Duodenal mucosa (tissue), 2 donors: Measurements from ENCODE around the gene USP48.
"Not testable (repeated sequence)": the region's sequence is repeated elsewhere in the genome, so short reads cannot be mapped to it uniquely, and the experiment has no call there.

Source experiments
- H3K27ac ChIP-seq: one replicate; pipeline ENCODE4 v1.7.0; 2013; ENCODE audit warnings: low read depth, low read length
- H3K27me3 ChIP-seq, 2 donors: one replicate each; pipeline ENCODE4 v1.7.0; 2013; ENCODE audit warnings: low read length in 2 of 2, control low read depth in 1 of 2; ENCODE audit not compliant: insufficient read depth in 2 of 2, control insufficient read depth in 1 of 2
- H3K36me3 ChIP-seq, 2 donors: one replicate each; pipeline ENCODE4 v1.7.0; 2013; ENCODE audit warnings: low read length in 2 of 2, control low read depth in 1 of 2; ENCODE audit not compliant: insufficient read depth in 2 of 2, control insufficient read depth in 1 of 2
- H3K4me1 ChIP-seq, 2 donors: one replicate each; pipeline ENCODE4 v1.7.0; 2013; ENCODE audit warnings: low read length in 2 of 2, control low read depth in 1 of 2; ENCODE audit not compliant: insufficient read depth in 2 of 2, control insufficient read depth in 1 of 2
- H3K4me3 ChIP-seq, 2 donors: one replicate each; pipeline ENCODE4 v1.7.0; 2013; ENCODE audit warnings: low read length in 2 of 2, low read depth in 1 of 2
- H3K9ac ChIP-seq, 2 donors: one replicate each; pipeline ENCODE4 v1.7.0; 2013; ENCODE audit warnings: low read length in 2 of 2, low read depth in 1 of 2
- H3K9me3 ChIP-seq, 2 donors: one replicate each; pipeline ENCODE4 v1.7.0; 2013; ENCODE audit warnings: low read length in 2 of 2, control low read depth in 1 of 2; ENCODE audit not compliant: control insufficient read depth in 1 of 2

Gene USP48

DNA sequence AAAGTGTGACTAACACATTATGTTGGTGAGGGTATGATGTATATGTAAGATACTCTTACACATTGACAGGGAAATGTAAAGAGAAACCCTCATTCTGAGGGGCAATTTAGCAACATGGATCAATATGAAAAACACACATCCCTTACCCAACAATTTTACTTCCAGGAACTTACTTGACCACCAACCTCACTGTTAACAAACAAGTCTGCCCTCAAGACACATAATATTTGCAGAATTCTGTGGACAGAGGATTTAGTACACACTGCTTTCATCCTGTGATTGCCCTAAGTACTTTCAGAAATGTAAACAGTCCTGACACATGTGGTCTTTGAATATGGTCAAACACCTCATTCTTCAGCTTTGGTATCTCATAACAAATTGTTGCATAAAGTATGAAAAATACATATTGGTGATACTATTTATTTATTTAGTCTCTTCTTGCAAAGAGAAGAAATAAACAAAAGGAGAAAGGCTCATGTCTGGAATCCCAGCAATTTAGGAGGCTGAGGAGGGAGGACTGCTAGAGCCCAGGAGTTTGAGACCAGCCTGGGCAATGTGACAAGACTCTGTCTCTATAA lies 6.9 kb downstream of the USP48 start:
- no peak overlapping the region for H3K27ac ChIP-seq
- no peak overlapping the region for H3K9ac ChIP-seq
- no peak overlapping the region for H3K4me3 ChIP-seq
- H3K36me3 ChIP-seq, result no peaks in the 10 kb centered on the region
- no peaks in the 10 kb centered on the region for H3K9me3 ChIP-seq
- peaks cover 5 to 10% of the 10 kb centered on the region in 2 donors for H3K4me1 ChIP-seq
- H3K27me3 ChIP-seq, result no peaks in the 10 kb centered on the region

DNA sequence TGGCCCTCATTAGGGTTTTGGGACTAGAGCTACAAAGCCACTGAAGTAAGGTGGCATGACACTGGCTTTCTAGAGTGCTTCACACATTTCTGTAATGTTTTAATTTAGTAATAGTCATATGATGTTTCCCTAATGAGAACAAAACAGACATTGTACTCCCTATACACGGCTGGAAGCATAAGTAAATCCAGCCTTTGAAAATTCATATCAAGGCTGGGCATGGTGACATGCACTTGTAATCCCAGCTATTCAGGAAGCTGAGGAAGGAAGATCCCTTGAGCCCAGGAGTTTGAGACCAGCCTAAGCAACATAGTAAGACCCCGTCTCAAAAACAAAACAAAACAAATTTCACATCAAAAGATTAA lies 7.4 kb downstream of the USP48 start:
- H3K27ac ChIP-seq, result no peak overlapping the region
- no peak overlapping the region for H3K9ac ChIP-seq
- H3K4me3 ChIP-seq, result no peak overlapping the region
- H3K36me3 ChIP-seq, result no peaks in the 10 kb centered on the region
- H3K4me1 ChIP-seq, result peaks cover 5 to 10% of the 10 kb centered on the region in 2 donors
- H3K27me3 ChIP-seq, result no peaks in the 10 kb centered on the region
- H3K9me3 ChIP-seq, result no peaks in the 10 kb centered on the region

DNA sequence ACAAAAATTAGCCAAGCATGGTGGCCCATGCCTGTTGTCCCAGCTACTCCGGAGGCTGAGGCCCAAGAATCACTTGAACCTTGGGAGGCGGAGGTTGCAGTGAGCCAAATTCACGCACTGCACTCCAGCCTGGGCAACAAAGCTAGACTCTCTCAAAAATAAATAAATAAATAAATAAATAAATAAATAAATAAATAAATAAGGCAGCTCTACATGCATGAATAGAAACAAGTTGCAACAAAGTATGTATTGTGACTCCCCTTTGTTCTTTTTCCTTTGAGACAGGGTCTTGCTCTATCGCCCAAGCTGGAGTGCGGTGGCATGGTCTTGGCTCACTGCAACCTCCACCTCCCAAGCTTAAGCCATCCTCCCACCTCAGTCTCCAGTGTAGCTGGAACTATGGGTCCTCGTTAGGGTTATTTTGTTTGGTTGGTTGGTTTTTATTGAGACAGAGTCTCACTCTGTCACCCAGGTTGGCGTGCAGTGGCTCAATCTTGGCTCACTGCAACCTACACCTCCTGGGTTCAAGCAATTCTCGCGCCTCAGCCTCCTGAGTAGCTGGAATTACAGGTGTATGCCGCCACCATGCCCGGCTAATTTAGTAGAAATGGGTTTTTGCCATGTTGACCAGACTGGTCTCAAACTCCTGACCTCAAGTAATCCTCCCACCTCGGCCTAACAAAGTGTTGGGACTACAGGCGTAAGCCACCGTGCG lies 8.0 kb downstream of the USP48 start:
- Histone ChIP-seq H3K36me3 (no peaks in the 10 kb centered on the region), H3K9ac (no peak overlapping the region), H3K27me3 (no peaks in the 10 kb centered on the region), H3K4me3 (no peak overlapping the region), H3K27ac (no peak overlapping the region), H3K4me1 (peaks cover 5 to 6% of the 10 kb centered on the region in 2 donors), H3K9me3 (no peaks in the 10 kb centered on the region)

DNA sequence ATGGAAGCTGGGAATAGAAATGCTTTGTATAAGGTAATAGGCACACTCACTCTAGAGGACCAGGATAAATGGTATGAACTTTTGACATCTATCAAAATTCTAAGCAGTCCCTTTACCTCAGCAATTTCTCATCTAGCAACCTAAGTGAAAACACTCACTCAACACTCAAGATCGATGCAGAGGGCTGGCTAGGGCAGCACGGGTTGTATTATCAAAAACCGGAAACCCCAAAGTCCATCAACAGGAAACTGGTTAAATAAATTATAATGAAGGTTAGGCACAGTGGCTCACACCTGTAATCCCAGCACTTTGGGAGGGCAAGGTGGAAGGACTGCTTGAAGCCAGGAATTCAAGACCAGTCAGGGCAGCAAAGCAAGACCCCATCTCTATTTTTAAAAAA lies 9.4 kb downstream of the USP48 start:
- H3K27me3 ChIP-seq, result no peaks in the 10 kb centered on the region
- no peaks in the 10 kb centered on the region for H3K36me3 ChIP-seq
- H3K9me3 ChIP-seq, result no peaks in the 10 kb centered on the region
- H3K27ac ChIP-seq, result no peak overlapping the region
- H3K9ac ChIP-seq, result no peak overlapping the region
- peaks cover 3 to 5% of the 10 kb centered on the region in 2 donors for H3K4me1 ChIP-seq
- H3K4me3 ChIP-seq, result no peak overlapping the region

DNA sequence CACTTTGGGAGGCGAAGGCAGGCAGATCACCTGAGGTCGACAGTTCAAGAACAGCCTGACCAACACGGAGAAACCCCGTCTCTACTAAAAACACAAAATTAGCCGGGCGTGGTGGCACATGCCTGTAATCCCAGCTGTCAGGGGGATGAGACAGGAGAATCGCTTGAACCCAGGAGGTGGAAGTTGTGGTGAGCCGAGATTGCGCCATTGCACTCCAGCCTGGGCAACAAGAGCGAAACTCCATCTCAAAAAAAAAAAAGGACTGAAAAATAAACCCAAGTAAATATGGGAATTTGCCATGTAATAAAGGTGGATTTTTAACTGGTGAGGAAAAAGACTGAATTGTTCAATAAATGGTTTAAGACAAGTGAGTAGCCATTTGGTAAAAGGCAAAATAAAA lies 11.3 kb downstream of the USP48 start:
- H3K4me3 ChIP-seq, H3K27me3 ChIP-seq, H3K4me1 ChIP-seq, H3K36me3 ChIP-seq, H3K9ac ChIP-seq, H3K9me3 ChIP-seq, H3K27ac ChIP-seq: not testable (repeated sequence)

DNA sequence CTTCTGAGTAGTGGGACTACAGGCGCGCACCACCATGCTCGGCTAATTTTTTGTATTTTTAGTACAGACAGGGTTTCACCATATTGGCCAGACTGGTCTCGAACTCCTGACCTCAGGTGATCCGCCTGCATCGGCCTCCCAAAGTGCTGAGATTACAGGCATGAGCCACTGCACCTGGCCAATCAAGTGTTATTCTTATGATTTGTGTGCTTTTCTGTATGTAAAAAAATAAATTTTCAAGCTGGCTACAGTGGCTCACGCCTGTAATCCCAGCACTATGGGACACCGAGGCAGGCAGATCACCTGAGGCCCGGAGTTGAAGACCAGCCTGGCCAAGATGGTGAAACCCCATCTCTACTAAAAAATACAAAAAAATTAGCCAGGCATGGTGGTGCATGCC lies 12.3 kb downstream of the USP48 start:
- not testable (repeated sequence) for H3K27ac ChIP-seq, H3K4me3 ChIP-seq, H3K9me3 ChIP-seq, H3K27me3 ChIP-seq, H3K9ac ChIP-seq, H3K36me3 ChIP-seq
- H3K4me1 ChIP-seq, result peaks cover 7 to 12% of the 10 kb centered on the region in 2 donors

DNA sequence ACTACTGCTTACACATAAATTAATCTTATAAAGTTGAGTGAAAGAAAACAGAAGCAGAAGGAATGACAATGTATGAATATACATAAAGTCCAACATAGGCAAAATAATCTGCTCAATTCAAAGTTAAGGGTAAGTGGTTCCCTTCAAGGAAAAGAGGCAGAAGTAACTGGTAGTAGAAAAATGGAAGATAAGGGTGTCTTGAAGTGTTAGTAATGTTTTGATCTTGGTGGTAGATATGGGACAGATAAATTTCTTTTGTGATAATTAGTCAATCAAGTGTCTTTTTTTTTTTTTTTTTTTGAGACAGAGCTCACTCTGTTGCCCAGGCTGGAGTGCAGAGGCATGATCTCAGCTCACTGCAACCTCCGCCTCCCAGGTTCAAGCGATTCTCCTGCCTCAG lies 12.7 kb downstream of the USP48 start:
- Histone ChIP-seq H3K4me3 (no peak overlapping the region), H3K36me3 (no peaks in the 10 kb centered on the region), H3K9me3 (no peaks in the 10 kb centered on the region), H3K27me3 (no peaks in the 10 kb centered on the region), H3K9ac (no peak overlapping the region), H3K27ac (no peak overlapping the region), H3K4me1 (peaks cover 10 to 15% of the 10 kb centered on the region in 2 donors)

DNA sequence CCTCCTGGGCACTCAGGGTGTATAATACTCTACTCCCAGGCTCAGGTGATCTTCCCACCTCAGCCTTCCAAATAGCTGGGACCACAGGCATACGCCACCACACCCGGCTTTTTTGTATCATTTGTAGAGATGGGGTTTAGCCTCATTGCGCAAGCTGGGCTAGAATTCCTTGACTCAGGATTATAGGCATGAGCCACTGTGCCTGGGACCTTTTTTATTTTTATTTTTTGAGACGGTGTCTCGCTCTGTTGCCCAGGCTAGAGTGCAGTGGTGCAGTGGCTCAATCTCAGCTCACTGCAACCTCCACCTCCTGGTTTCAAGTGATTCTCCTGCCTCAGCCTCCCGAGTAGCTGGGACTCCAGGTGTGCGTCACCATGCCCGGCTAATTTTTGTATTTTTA lies 15.8 kb downstream of the USP48 start:
- H3K9me3 ChIP-seq, H3K4me3 ChIP-seq, H3K27me3 ChIP-seq, H3K27ac ChIP-seq, H3K36me3 ChIP-seq, H3K9ac ChIP-seq: not testable (repeated sequence)
- peaks cover 19 to 24% of the 10 kb centered on the region in 2 donors for H3K4me1 ChIP-seq

DNA sequence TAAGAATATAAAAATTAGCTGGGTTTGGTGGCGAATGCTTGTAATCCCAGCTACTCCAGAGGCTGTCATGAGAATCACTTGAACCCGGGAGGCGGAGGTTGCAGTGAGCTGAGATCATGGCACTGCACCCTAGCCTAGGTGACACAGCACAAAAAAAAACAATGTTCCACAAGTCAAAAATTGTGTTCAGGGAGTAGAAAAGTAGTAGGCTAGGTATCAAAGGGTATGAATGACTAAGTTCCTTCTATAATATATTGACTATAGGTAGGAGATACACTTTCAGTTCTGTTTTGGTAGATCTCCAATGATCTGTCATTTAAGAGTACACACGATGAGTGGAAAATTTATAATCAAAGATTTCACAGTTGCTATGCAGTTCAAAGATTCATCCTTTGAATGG lies 16.7 kb downstream of the USP48 start:
- no peaks in the 10 kb centered on the region for H3K36me3 ChIP-seq
- no peak overlapping the region for H3K9ac ChIP-seq
- H3K27ac ChIP-seq, result no peak overlapping the region
- H3K4me3 ChIP-seq, result no peak overlapping the region
- peaks cover 19 to 24% of the 10 kb centered on the region in 2 donors for H3K4me1 ChIP-seq
- H3K9me3 ChIP-seq, result no peaks in the 10 kb centered on the region
- no peaks in the 10 kb centered on the region for H3K27me3 ChIP-seq

DNA sequence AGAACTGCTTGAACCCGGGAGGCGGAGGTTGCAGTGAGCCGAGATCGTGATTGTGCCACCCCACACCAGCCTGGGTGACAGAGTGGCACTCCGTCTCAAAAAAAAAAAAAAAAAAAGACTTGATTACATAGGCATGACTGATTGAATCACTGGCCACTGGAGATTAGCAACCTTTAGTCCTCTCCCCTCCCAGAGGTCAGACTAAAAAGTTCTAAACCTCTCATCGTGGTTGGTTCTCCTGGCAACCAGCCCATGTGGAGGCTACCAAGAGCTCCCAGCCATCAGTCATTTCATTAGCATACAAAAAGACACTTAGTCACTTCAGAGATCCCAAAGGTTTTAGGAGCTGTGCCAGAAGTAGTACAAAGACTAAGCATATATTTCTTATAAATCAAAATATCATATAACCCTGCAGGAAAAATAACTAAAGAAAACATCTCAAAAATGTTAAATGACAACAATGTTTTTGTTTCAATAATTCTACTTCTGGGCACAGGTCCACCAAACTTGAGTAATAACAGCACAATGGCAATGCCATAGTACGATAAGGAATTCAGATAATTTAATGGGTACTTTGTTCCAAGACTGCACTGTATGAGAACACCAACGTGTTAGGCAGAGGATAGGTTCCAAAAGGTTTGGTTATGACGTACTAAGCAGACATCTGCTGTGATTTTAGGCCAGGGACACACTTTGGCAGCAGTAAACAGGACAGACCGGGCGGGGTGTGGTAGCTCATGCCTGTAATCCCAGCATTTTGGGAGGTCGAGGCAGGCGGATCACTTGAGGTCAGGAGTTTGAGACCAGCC lies 18.1 kb downstream of the USP48 start:
- Histone ChIP-seq H3K36me3 (no peaks in the 10 kb centered on the region), H3K4me1 (peaks cover 19 to 24% of the 10 kb centered on the region in 2 donors), H3K27ac (no peak overlapping the region), H3K9me3 (no peaks in the 10 kb centered on the region), H3K27me3 (no peaks in the 10 kb centered on the region), H3K4me3 (no peak overlapping the region), H3K9ac (no peak overlapping the region)
